Neural cell (in vitro differentiated cells): ENCODE data around the gene CTDSPL. TPM values are rescaled to one million over a fixed set of nuclear protein-coding genes. Genes with fewer than 3 reads are reported as not detected.

Experiments used
- H2AFZ ChIP-seq: fragments of 200-600, 300-800 bp; sonication (generic), shearing (Covaris generic); 2 replicates; pipeline ENCODE4 v1.6.0; 2014; ENCODE audit warnings: low read depth, mild to moderate bottlenecking, antibody characterized with exemption, low read length, moderate library complexity
- H3F3A ChIP-seq: fragments of 200-600 bp; shearing (Covaris generic); 2 replicates; pipeline ENCODE4 v1.6.1; 2016; ENCODE audit warnings: mild to moderate bottlenecking, moderate library complexity, mixed read lengths, antibody characterized with exemption, low read length; ENCODE audit not compliant: insufficient read depth, poor library complexity, severe bottlenecking
- H3K27ac ChIP-seq: fragments of 200-600, 300-800 bp; sonication (generic), shearing (Covaris generic); 2 replicates; pipeline ENCODE4 v1.5.1; 2014; ENCODE audit warnings: mild to moderate bottlenecking, low read length, moderate library complexity
- H3K27me3 ChIP-seq: fragments of 300-800, 200-600 bp; sonication (generic), shearing (Covaris generic); 2 replicates; pipeline ENCODE4 v1.6.0; 2014; ENCODE audit warnings: mild to moderate bottlenecking, low read depth, low read length, moderate library complexity; ENCODE audit not compliant: insufficient read depth
- H3K36me3 ChIP-seq: fragments of 300-800, 200-600 bp; sonication (generic), shearing (Covaris generic); 2 replicates; pipeline ENCODE4 v1.5.1; 2014; ENCODE audit warnings: mild to moderate bottlenecking, antibody characterized with exemption, low read length, moderate library complexity; ENCODE audit not compliant: insufficient read depth
- H3K4me2 ChIP-seq: fragments of 300-800, 200-600 bp; sonication (generic), shearing (Covaris generic); 2 replicates; pipeline ENCODE4 v1.6.0; 2014; ENCODE audit warnings: mild to moderate bottlenecking, low read length
- H3K4me3 ChIP-seq: fragments of 300-800, 200-600 bp; sonication (generic), shearing (Covaris generic); 2 replicates; pipeline ENCODE4 v1.5.1; 2014; ENCODE audit warnings: mild to moderate bottlenecking, low read length, moderate library complexity
- H3K79me2 ChIP-seq: fragments of 200-600 bp; shearing (Covaris generic); replicated peaks from 2 replicates; pipeline ENCODE4 v1.6.0; 2014; ENCODE audit warnings: mild to moderate bottlenecking, low read length, moderate library complexity; ENCODE audit not compliant: insufficient read depth
- H3K9ac ChIP-seq: fragments of 300-800, 200-600 bp; sonication (generic), shearing (Covaris generic); 2 replicates; pipeline ENCODE4 v1.6.1; 2016; ENCODE audit warnings: mild to moderate bottlenecking, low read length, mixed read lengths
- H3K9me2 ChIP-seq: fragments of 200-600 bp; shearing (Covaris generic); 2 replicates; pipeline ENCODE4 v1.6.1; 2016; ENCODE audit warnings: mild to moderate bottlenecking, low read length, mixed read lengths; ENCODE audit not compliant: insufficient read depth
- H3K9me3 ChIP-seq: fragments of 200-600, 300-800 bp; sonication (generic), shearing (Covaris generic); 2 replicates; pipeline ENCODE4 v1.6.1; 2016; ENCODE audit warnings: mild to moderate bottlenecking, mixed run types, low read length, moderate library complexity, mixed read lengths
- H4K20me1 ChIP-seq: fragments of 200-600 bp; shearing (Covaris generic); 2 replicates; pipeline ENCODE4 v1.6.1; 2016; ENCODE audit warnings: mild to moderate bottlenecking, mixed run types; ENCODE audit not compliant: insufficient read depth
- CTCF ChIP-seq: fragments of 450-650 bp; IDR thresholded peaks from 2 replicates; pipeline ENCODE4 v1.5.1; 2014; ENCODE audit warnings: antibody characterized with exemption, mild to moderate bottlenecking, moderate library complexity; ENCODE audit not compliant: poor library complexity, severe bottlenecking
- EP300 ChIP-seq: fragments of 450-650 bp; conservative IDR thresholded peaks from 2 replicates; pipeline ENCODE4 v1.6.1; 2014; ENCODE audit warnings: antibody characterized with exemption, mild to moderate bottlenecking, moderate library complexity; ENCODE audit not compliant: poor library complexity, severe bottlenecking
- EZH2 ChIP-seq: fragments of 200-600, 300-800 bp; shearing (Covaris generic), sonication (generic); IDR thresholded peaks from 2 replicates; pipeline ENCODE4 v1.6.1; 2014; ENCODE audit warnings: antibody characterized with exemption, low read length, borderline replicate concordance, mild to moderate bottlenecking; ENCODE audit not compliant: insufficient read depth, poor library complexity, severe bottlenecking
- MXI1 ChIP-seq: fragments of 450-650 bp; conservative IDR thresholded peaks from 2 replicates; pipeline ENCODE4 v1.6.1; 2014; ENCODE audit warnings: antibody characterized with exemption, mild to moderate bottlenecking; ENCODE audit not compliant: poor library complexity, severe bottlenecking
- POLR2AphosphoS5 ChIP-seq: IDR thresholded peaks from 2 replicates; pipeline ENCODE4 v1.6.1; 2012
- RAD21 ChIP-seq: fragments of 450-650 bp; conservative IDR thresholded peaks from 2 replicates; pipeline ENCODE4 v1.6.1; 2014; ENCODE audit warnings: antibody characterized with exemption, mild to moderate bottlenecking, moderate library complexity
- REST ChIP-seq: IDR thresholded peaks from 2 replicates; pipeline ENCODE4 v1.6.1; 2012; ENCODE audit warnings: borderline replicate concordance
- SMC3 ChIP-seq: fragments of 450-650 bp; conservative IDR thresholded peaks from 2 replicates; pipeline ENCODE4 v1.6.1; 2014; ENCODE audit warnings: antibody characterized with exemption, mild to moderate bottlenecking, moderate library complexity; ENCODE audit not compliant: poor library complexity
- TAF1 ChIP-seq: IDR thresholded peaks from 2 replicates; pipeline ENCODE4 v1.6.1; 2012; ENCODE audit warnings: low read depth
- polyA plus RNA-seq: library from polyadenylated mRNA; depleted of rRNA; stranded (reverse); fragments of >200 nt; gene quantifications from 2 replicates; pipeline ENCODE4 v1.2.3, GENCODE V29; 2014

CTDSPL gene
- polyA plus RNA-seq, 1 donor from 2014 or later, result 17.0 TPM

GRCh38 chr3:38022896-38023709 is 161.4 kb downstream of the CTDSPL start:
- H3K27ac ChIP-seq, result no peak overlapping the region

GRCh38 chr3:38026856-38027255 is 165.2 kb downstream of the CTDSPL start:
- no peak overlapping the region for H3K27ac ChIP-seq

More at GRCh38 chr3:38022896-38023709, 161.4 kb downstream of the CTDSPL start:
- H3K9me3 ChIP-seq, result no peaks in the 10 kb centered on the region
- no peak overlapping the region for H3K4me3 ChIP-seq
- H4K20me1 ChIP-seq, result no peaks in the 10 kb centered on the region
- no peaks in the 10 kb centered on the region for H3K36me3 ChIP-seq
- H2AFZ ChIP-seq, result no peak overlapping the region
- no peak overlapping the region for H3K4me2 ChIP-seq
- H3K27me3 ChIP-seq, result no peaks in the 10 kb centered on the region
- no peaks in the 10 kb centered on the region for H3K9me2 ChIP-seq
- TF ChIP-seq SMC3 (no peak), CTCF (no peak), RAD21 (no peak), EP300 (no peak)
- H3K9ac ChIP-seq, result no peak overlapping the region
- H3F3A ChIP-seq, result no peaks in the 10 kb centered on the region
- no peaks in the 10 kb centered on the region for H3K79me2 ChIP-seq

More at GRCh38 chr3:38026856-38027255, 165.2 kb downstream of the CTDSPL start:
- H3K4me3 ChIP-seq, result no peak overlapping the region
- H3K36me3 ChIP-seq, result no peaks in the 10 kb centered on the region
- no peaks in the 10 kb centered on the region for H3K79me2 ChIP-seq
- no peak overlapping the region for H3K4me2 ChIP-seq
- H3K27me3 ChIP-seq, result peaks cover 24% of the 10 kb centered on the region
- H3K9ac ChIP-seq, result no peak overlapping the region
- H2AFZ ChIP-seq, result no peak overlapping the region
- no peaks in the 10 kb centered on the region for H3K9me2 ChIP-seq
- H3F3A ChIP-seq, result no peaks in the 10 kb centered on the region
- TF ChIP-seq CTCF (no peak), EP300 (no peak), SMC3 (no peak), MXI1 (no peak), TAF1 (no peak), RAD21 (no peak), EZH2 (no peak), REST (no peak), POLR2AphosphoS5 (no peak)
- H4K20me1 ChIP-seq, result no peaks in the 10 kb centered on the region
- H3K9me3 ChIP-seq, result no peaks in the 10 kb centered on the region
